IMR-90 (cell line): ENCODE data around the gene TBC1D1. TPM values are rescaled to one million over a fixed set of nuclear protein-coding genes. Genes with fewer than 3 reads are reported as not detected.
"Not testable (repeated sequence)": the region's sequence is repeated elsewhere in the genome, so short reads cannot be mapped to it uniquely, and the experiment has no call there.

Experiments
- ATAC-seq: fragments of 200-7000 bp; cut with Tn5 transposase; 2 replicates; pipeline ENCODE4 v1.9.1; 2020; ENCODE audit warnings: low read depth, mild to moderate bottlenecking, moderate library complexity
- BruUV-seq: library from RNA; stranded (reverse); fragments of 400-500 nt; replicated peaks from 2 replicates; lab custom pipeline; 2021; lab: Mats Ljungman, UMichigan
- CTCF ChIA-PET: fragments of 300-600 bp; formaldehyde crosslinking; extraction: SDS; loops from one replicate; lab custom pipeline; 2021; ENCODE audit warnings: antibody characterized with exemption; lab: Yijun Ruan, JAX
- POLR2A ChIA-PET: fragments of 300-600 bp; sonication (Branson Sonifier 250); formaldehyde crosslinking; loops from one replicate; lab custom pipeline; 2022; ENCODE audit warnings: antibody characterized with exemption; ENCODE audit not compliant: unreplicated experiment; lab: Charles Lee
- DNase-seq: peaks from one replicate; pipeline ENCODE4 v3.0.0; 2013
- H2AFZ ChIP-seq: replicated peaks from 2 replicates; pipeline ENCODE3; 2013; ENCODE audit warnings: low read length, mild to moderate bottlenecking; ENCODE audit not compliant: poor library complexity
- H2AK5ac ChIP-seq: 2 replicates; pipeline ENCODE4 v1.6.1; 2013; ENCODE audit warnings: low read depth, low read length, inconsistent platforms
- H2AK9ac ChIP-seq: replicated peaks from 2 replicates; pipeline ENCODE3; 2013; ENCODE audit warnings: mild to moderate bottlenecking, low read depth, low read length, moderate library complexity; ENCODE audit not compliant: poor library complexity
- H2BK120ac ChIP-seq: 2 replicates; pipeline ENCODE4 v1.6.1; 2013; ENCODE audit warnings: low read depth, low read length, inconsistent platforms
- H2BK15ac ChIP-seq: 3 replicates; pipeline ENCODE4 v1.6.1; 2013; ENCODE audit warnings: low read depth, low read length, inconsistent platforms
- H2BK20ac ChIP-seq: 2 replicates; pipeline ENCODE4 v1.6.1; 2013; ENCODE audit warnings: low read depth, mild to moderate bottlenecking, inconsistent platforms, low read length, moderate library complexity
- H2BK5ac ChIP-seq: 2 replicates; pipeline ENCODE4 v1.6.1; 2013; ENCODE audit warnings: mild to moderate bottlenecking, low read depth, low read length, inconsistent platforms; ENCODE audit not compliant: poor library complexity, severe bottlenecking
- H3K14ac ChIP-seq: replicated peaks from 2 replicates; pipeline ENCODE4 v1.6.1; 2013; ENCODE audit warnings: low read depth, low read length, inconsistent platforms
- H3K18ac ChIP-seq: 2 replicates; pipeline ENCODE4 v1.6.1; 2013; ENCODE audit warnings: low read depth, low read length, control low read depth
- H3K23ac ChIP-seq: 2 replicates; pipeline ENCODE4 v1.6.1; 2013; ENCODE audit warnings: low read depth, low read length, inconsistent platforms
- H3K27ac ChIP-seq: 2 replicates; pipeline ENCODE4 v1.5.1; 2013; ENCODE audit warnings: mild to moderate bottlenecking, control low read depth, low read length; ENCODE audit not compliant: insufficient read depth
- H3K27me3 ChIP-seq: 2 replicates; pipeline ENCODE4 v1.6.1; 2013; ENCODE audit warnings: low read length; ENCODE audit not compliant: control insufficient read depth, insufficient read depth
- H3K36me3 ChIP-seq: 2 replicates; pipeline ENCODE4 v1.6.1; 2013; ENCODE audit warnings: low read length, mixed read lengths; ENCODE audit not compliant: control insufficient read depth, insufficient read depth
- H3K4ac ChIP-seq: 2 replicates; pipeline ENCODE4 v1.6.1; 2013; ENCODE audit warnings: low read depth, low read length, inconsistent platforms
- H3K4me1 ChIP-seq: 2 replicates; pipeline ENCODE4 v1.6.1; 2013; ENCODE audit warnings: low read length, mixed read lengths; ENCODE audit not compliant: control insufficient read depth, insufficient read depth
- H3K4me2 ChIP-seq: 2 replicates; pipeline ENCODE4 v1.6.1; 2013; ENCODE audit warnings: low read depth, mild to moderate bottlenecking, control low read depth, low read length, moderate library complexity
- H3K4me3 ChIP-seq: 2 replicates; pipeline ENCODE4 v1.5.1; 2013; ENCODE audit warnings: low read depth, mild to moderate bottlenecking, control low read depth, low read length, moderate library complexity; ENCODE audit not compliant: insufficient read depth
- H3K56ac ChIP-seq: 2 replicates; pipeline ENCODE4 v1.6.1; 2013; ENCODE audit warnings: low read length, inconsistent platforms; ENCODE audit not compliant: insufficient read depth; ENCODE audit errors: extremely low read depth
- H3K79me1 ChIP-seq, 2 experiments: 2 replicates each; pipeline ENCODE4 v1.6.1; 2013; ENCODE audit warnings: low read length in 2 of 2, inconsistent platforms in 1 of 2, low read depth in 1 of 2
- H3K9ac ChIP-seq: 2 replicates; pipeline ENCODE4 v1.6.1; 2013; ENCODE audit warnings: low read depth, low read length, control low read depth
- H3K9me1 ChIP-seq: 2 replicates; pipeline ENCODE4 v1.6.1; 2013; ENCODE audit warnings: low read length, inconsistent platforms; ENCODE audit not compliant: insufficient read depth
- H3K9me3 ChIP-seq: 2 replicates; pipeline ENCODE4 v1.6.1; 2013; ENCODE audit warnings: low read length; ENCODE audit not compliant: control insufficient read depth, insufficient read depth
- H4K20me1 ChIP-seq: 2 replicates; pipeline ENCODE4 v1.6.1; 2013; ENCODE audit warnings: low read length, inconsistent platforms; ENCODE audit not compliant: insufficient read depth
- H4K5ac ChIP-seq: 2 replicates; pipeline ENCODE4 v1.6.1; 2013; ENCODE audit warnings: mild to moderate bottlenecking, low read depth, low read length, control low read depth
- H4K8ac ChIP-seq, 2 experiments: 2 replicates each; pipeline ENCODE4 v1.6.1; 2013; ENCODE audit warnings: low read depth in 2 of 2, low read length in 2 of 2, control low read depth in 1 of 2, inconsistent platforms in 1 of 2
- H4K91ac ChIP-seq: 2 replicates; pipeline ENCODE4 v1.6.1; 2013; ENCODE audit warnings: low read depth, low read length, inconsistent platforms; ENCODE audit not compliant: insufficient read depth
- WGBS, 2 experiments: methylation state at CpG; one replicate each; pipeline versions ENCODE4 v1.1.5 to v1.1.7; 2013; ENCODE audit warnings: missing lambda C conversion rate in 2 of 2; ENCODE audit not compliant: insufficient read length in 1 of 2; ENCODE audit errors: extremely low coverage in 2 of 2; 5-methylcytosine and 5-hydroxymethylcytosine counted together
- dilution Hi-C: fragments of 300-500 bp; cut with HindIII; formaldehyde crosslinking; loops from one replicate; pipeline ENCODE4 v1.14.3; 2018; ENCODE audit warnings: low sequenced_read_pairs; ENCODE audit not compliant: unreplicated experiment
- in situ Hi-C: fragments of 300-500 bp; cut with MboI; formaldehyde crosslinking; loops from 3 replicates; pipeline ENCODE4 v1.14.3; 2019; ENCODE audit warnings: low sequenced_read_pairs, inconsistent platforms, mixed read lengths
- intact Hi-C: fragments of 100-400 bp; cut with micrococcal nuclease; formaldehyde crosslinking; loops from 2 replicates; pipeline ENCODE4 v1.10.0; 2022
- polyA plus RNA-seq, 3 experiments: library from polyadenylated mRNA; depleted of rRNA; stranded (reverse); fragments of >200 nt; gene quantifications; 2 replicates each; pipeline ENCODE4 v1.2.3, GENCODE V29; 2012; ENCODE audit warnings: low replicate concordance in 1 of 3
- total RNA-seq: library from RNA; depleted of rRNA; stranded (reverse); fragments of >200 nt; gene quantifications from 2 replicates; pipeline ENCODE4 v1.2.3, GENCODE V29; 2012

TBC1D1 gene
- total and polyA plus RNA-seq, 2 of the 4 experiments (the other 2 are of a cell fraction), result 42.4 to 104 TPM

- H2AK5ac ChIP-seq, H3K4me1 ChIP-seq, BruUV-seq, dilution Hi-C loops, H2BK120ac ChIP-seq, H4K8ac ChIP-seq, H3K4me2 ChIP-seq, POLR2A ChIA-PET, H3K14ac ChIP-seq, intact Hi-C loops, DNase-seq, H2BK20ac ChIP-seq, H3K56ac ChIP-seq, H4K5ac ChIP-seq, ATAC-seq, H3K4me3 ChIP-seq, H2BK15ac ChIP-seq, H3K27me3 ChIP-seq, H3K79me1 ChIP-seq, H2AK9ac ChIP-seq, H4K91ac ChIP-seq, CTCF ChIA-PET, H3K9me3 ChIP-seq, H3K27ac ChIP-seq, H2AFZ ChIP-seq, H3K9ac ChIP-seq, H2BK5ac ChIP-seq, H4K20me1 ChIP-seq, H3K18ac ChIP-seq, H3K23ac ChIP-seq, in situ Hi-C loops, H3K4ac ChIP-seq, H3K36me3 ChIP-seq, H3K9me1 ChIP-seq: not testable (repeated sequence)
- WGBS, 2 experiments, result no CpG with 5 or more reads among the region's 4 CpGs
Observed at GRCh38 chr4:38020961-38021360, 130.1 kb downstream of the TBC1D1 start.
